ENCODE data around the gene IFITM10. TPM values are rescaled to one million over a fixed set of nuclear protein-coding genes. Genes with fewer than 3 reads are reported as not detected.

Gene IFITM10
- total and polyA plus RNA-seq, 2 donors (not counting 1 experiment from before 2014, with no cell fraction given): 0.15 to 0.50 TPM

- no peak overlapping the region for H3K27ac ChIP-seq (ENCODE audit: insufficient read depth, low read length)
- no peaks in the 10 kb centered on the region for H3K36me3 ChIP-seq (ENCODE audit: control insufficient read depth, insufficient read depth, low read length)
- no peaks in the 10 kb centered on the region for H3K9me3 ChIP-seq (ENCODE audit: control insufficient read depth, insufficient read depth, low read depth, low read length)
- DNase-seq (ENCODE audit: low read depth in 2 of 2): peak; percentile 60 to 71
- H3K4me1 ChIP-seq (ENCODE audit: control insufficient read depth, extremely low read depth, insufficient read depth, low read length): no peaks in the 10 kb centered on the region
- peak overlapping the region; percentile 70 for H3K4me2 ChIP-seq (ENCODE audit: extremely low read depth, insufficient read depth, low read length)
- no peaks in the 10 kb centered on the region for H4K20me1 ChIP-seq (ENCODE audit: control insufficient read depth, extremely low read depth, insufficient read depth, low read length)
- H3K79me2 ChIP-seq (ENCODE audit: control insufficient read depth, insufficient read depth, low read length): no peaks in the 10 kb centered on the region
- H3K27me3 ChIP-seq (ENCODE audit: control insufficient read depth, insufficient read depth, low read length): peaks cover 7% of the 10 kb centered on the region
- no peak overlapping the region for H3K4me3 ChIP-seq (replicated peaks in 1 of 4; ENCODE audit: control extremely low read depth in 1 of 4, insufficient read depth in 1 of 4, low read depth in 3 of 4, low read length in 4 of 4)
- no peak overlapping the region for H3K9ac ChIP-seq (ENCODE audit: insufficient read depth, low read length)
- no peak for TF ChIP-seq EZH2 (IDR thresholded peaks at IDR 0.05; ENCODE audit: low read length, missing control alignments)
- TF ChIP-seq CTCF (conservative IDR thresholded peaks at IDR 0.05 in 1 of 2, IDR thresholded peaks at IDR 0.05 in 1 of 2; ENCODE audit: low read depth in 1 of 2, low read length in 2 of 2): peak; percentile 76 to 81
- H2AFZ ChIP-seq (ENCODE audit: low read length): no peak overlapping the region
These were observed 56.1 kb downstream of the IFITM10 start for GRCh38 chr11:1694064-1694845.

GRCh38 chr11:1693327-1694063, 56.9 kb downstream of the IFITM10 start:
- H4K20me1 ChIP-seq (ENCODE audit: control insufficient read depth, extremely low read depth, insufficient read depth, low read length): no peaks in the 10 kb centered on the region
- H2AFZ ChIP-seq (ENCODE audit: low read length): peak overlapping the region; percentile 75
- no peak overlapping the region for H3K9ac ChIP-seq (ENCODE audit: insufficient read depth, low read length)
- peak overlapping the region in 2 of 4 experiments; percentile 30 to 31 for H3K4me3 ChIP-seq (replicated peaks in 1 of 4; ENCODE audit: control extremely low read depth in 1 of 4, insufficient read depth in 1 of 4, low read depth in 3 of 4, low read length in 4 of 4)
- DNase-seq (ENCODE audit: low read depth in 2 of 2): peak; percentile 66 to 68
- H3K27me3 ChIP-seq (ENCODE audit: control insufficient read depth, insufficient read depth, low read length): peaks cover 7% of the 10 kb centered on the region
- H3K27ac ChIP-seq (ENCODE audit: insufficient read depth, low read length): no peak overlapping the region
- no peaks in the 10 kb centered on the region for H3K36me3 ChIP-seq (ENCODE audit: control insufficient read depth, insufficient read depth, low read length)
- H3K79me2 ChIP-seq (ENCODE audit: control insufficient read depth, insufficient read depth, low read length): no peaks in the 10 kb centered on the region
- H3K9me3 ChIP-seq (ENCODE audit: control insufficient read depth, insufficient read depth, low read depth, low read length): no peaks in the 10 kb centered on the region
- H3K4me1 ChIP-seq (ENCODE audit: control insufficient read depth, extremely low read depth, insufficient read depth, low read length): no peaks in the 10 kb centered on the region
- TF ChIP-seq EZH2 (IDR thresholded peaks at IDR 0.05; ENCODE audit: low read length, missing control alignments) (no peak), CTCF (conservative IDR thresholded peaks at IDR 0.05 in 1 of 2, IDR thresholded peaks at IDR 0.05 in 1 of 2; ENCODE audit: low read depth in 1 of 2, low read length in 2 of 2) (peak; percentile 80 to 86)
- H3K4me2 ChIP-seq (ENCODE audit: extremely low read depth, insufficient read depth, low read length): peak overlapping the region; percentile 70

GRCh38 chr11:1692708-1693326, 57.6 kb downstream of the IFITM10 start:
- H3K9me3 ChIP-seq (ENCODE audit: control insufficient read depth, insufficient read depth, low read depth, low read length): no peaks in the 10 kb centered on the region
- no peak for DNase-seq (ENCODE audit: low read depth in 2 of 2)
- H3K27ac ChIP-seq (ENCODE audit: insufficient read depth, low read length): no peak overlapping the region
- TF ChIP-seq CTCF (conservative IDR thresholded peaks at IDR 0.05 in 1 of 2, IDR thresholded peaks at IDR 0.05 in 1 of 2; ENCODE audit: low read depth in 1 of 2, low read length in 2 of 2) (no peak), EZH2 (IDR thresholded peaks at IDR 0.05; ENCODE audit: low read length, missing control alignments) (no peak)
- no peak overlapping the region for H2AFZ ChIP-seq (ENCODE audit: low read length)
- H3K9ac ChIP-seq (ENCODE audit: insufficient read depth, low read length): no peak overlapping the region
- no peaks in the 10 kb centered on the region for H3K4me1 ChIP-seq (ENCODE audit: control insufficient read depth, extremely low read depth, insufficient read depth, low read length)
- no peak overlapping the region for H3K4me3 ChIP-seq (replicated peaks in 1 of 4; ENCODE audit: control extremely low read depth in 1 of 4, insufficient read depth in 1 of 4, low read depth in 3 of 4, low read length in 4 of 4)
- H3K27me3 ChIP-seq (ENCODE audit: control insufficient read depth, insufficient read depth, low read length): peaks cover 7% of the 10 kb centered on the region
- H4K20me1 ChIP-seq (ENCODE audit: control insufficient read depth, extremely low read depth, insufficient read depth, low read length): no peaks in the 10 kb centered on the region
- H3K4me2 ChIP-seq (ENCODE audit: extremely low read depth, insufficient read depth, low read length): no peak overlapping the region
- H3K36me3 ChIP-seq (ENCODE audit: control insufficient read depth, insufficient read depth, low read length): no peaks in the 10 kb centered on the region
- no peaks in the 10 kb centered on the region for H3K79me2 ChIP-seq (ENCODE audit: control insufficient read depth, insufficient read depth, low read length)

Measured in fibroblast of lung (primary cell).